Parathyroid adenoma (tissue), 2 donors: ENCODE data around the gene C18orf63.
A peak's percentile ranks its signal among the peaks of the same experiment; 100 is the strongest.
"Not testable (repeated sequence)": the region's sequence is repeated elsewhere in the genome, so short reads cannot be mapped to it uniquely, and the experiment has no call there.

ENCODE experiments used
- H2AFZ ChIP-seq: fragments of 300-600 bp; sonication (generic); one replicate; pipeline ENCODE4 v1.7.0; 2017; ENCODE audit warnings: antibody characterized with exemption, mild to moderate bottlenecking
- H3K27ac ChIP-seq: fragments of 300-600 bp; sonication (generic); one replicate; pipeline ENCODE4 v1.7.0; 2017
- H3K27me3 ChIP-seq: fragments of 300-600 bp; sonication (generic); one replicate; pipeline ENCODE4 v1.7.0; 2017; ENCODE audit warnings: low read length; ENCODE audit not compliant: control insufficient read depth, insufficient read depth
- H3K36me3 ChIP-seq: fragments of 300-600 bp; sonication (generic); one replicate; pipeline ENCODE4 v1.7.0; 2017; ENCODE audit warnings: low read length; ENCODE audit not compliant: control insufficient read depth, insufficient read depth
- H3K4me1 ChIP-seq: fragments of 300-600 bp; sonication (generic); one replicate; pipeline ENCODE4 v1.7.0; 2017; ENCODE audit warnings: control low read depth
- H3K4me2 ChIP-seq: fragments of 300-600 bp; sonication (generic); one replicate; pipeline ENCODE4 v1.7.0; 2017; ENCODE audit warnings: low read length
- H3K4me3 ChIP-seq: fragments of 300-600 bp; sonication (generic); one replicate; pipeline ENCODE4 v1.7.0; 2017; ENCODE audit warnings: low read depth, low read length
- H3K79me2 ChIP-seq: fragments of 300-600 bp; sonication (generic); one replicate; pipeline ENCODE4 v1.7.0; 2017; ENCODE audit warnings: control low read depth
- H3K9ac ChIP-seq: fragments of 300-600 bp; sonication (generic); one replicate; pipeline ENCODE4 v1.7.0; 2017; ENCODE audit warnings: mild to moderate bottlenecking
- H3K9me3 ChIP-seq: fragments of 300-600 bp; sonication (generic); one replicate; pipeline ENCODE4 v1.7.0; 2017; ENCODE audit warnings: low read length; ENCODE audit not compliant: control insufficient read depth
- TF ChIP-seq, protein P1 (sequence below): fragments of 300-600 bp; sonication (generic); IDR thresholded peaks from one replicate; pipeline ENCODE4 v1.7.0; 2017; ENCODE audit warnings: antibody characterized with exemption, mild to moderate bottlenecking
- donor health status: primary hyperparathyroidism.

Gene C18orf63

DNA sequence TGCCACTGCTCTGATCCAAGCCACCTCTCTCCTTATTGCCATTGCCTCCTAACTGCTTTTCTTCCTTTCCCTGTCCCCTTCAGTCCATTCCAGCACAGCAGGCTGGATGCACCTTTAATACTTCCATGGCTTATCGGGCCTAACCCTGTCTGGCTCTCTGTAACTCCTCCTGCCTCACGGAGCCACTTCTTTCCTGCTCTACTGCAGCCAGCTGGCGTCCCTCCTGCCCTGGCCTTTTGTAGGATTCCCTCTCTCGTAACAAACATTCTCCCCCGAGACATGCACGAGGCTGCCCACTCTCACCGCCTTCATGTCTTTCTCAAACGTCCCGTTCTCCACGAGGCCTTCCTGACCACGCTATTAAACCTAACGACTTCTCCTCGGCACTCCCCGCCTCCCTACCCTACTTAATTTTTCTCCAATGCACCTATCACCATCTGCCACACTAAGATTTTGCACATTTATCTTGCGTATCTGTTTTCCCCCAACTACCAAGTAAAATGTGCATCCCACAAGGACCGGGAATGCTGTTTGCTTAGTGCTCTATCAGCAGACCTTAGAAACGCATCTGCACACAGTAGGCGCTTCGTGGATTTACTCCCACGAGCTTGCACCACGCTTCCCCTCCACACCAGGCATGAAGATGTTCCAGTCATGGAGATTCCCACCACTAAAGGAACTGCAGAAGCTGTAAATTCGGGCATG lies 728 bp upstream of the C18orf63 start:
- Histone ChIP-seq H3K27ac (no peak overlapping the region), H3K79me2 (no peaks in the 10 kb centered on the region), H3K27me3 (no peaks in the 10 kb centered on the region), H2AFZ (no peak overlapping the region), H3K9me3 (no peaks in the 10 kb centered on the region), H3K4me2 (no peak overlapping the region), H3K36me3 (no peaks in the 10 kb centered on the region), H3K4me1 (peaks cover 24% of the 10 kb centered on the region), H3K4me3 (no peak overlapping the region), H3K9ac (no peak overlapping the region)
- TF ChIP-seq, protein P1, sequence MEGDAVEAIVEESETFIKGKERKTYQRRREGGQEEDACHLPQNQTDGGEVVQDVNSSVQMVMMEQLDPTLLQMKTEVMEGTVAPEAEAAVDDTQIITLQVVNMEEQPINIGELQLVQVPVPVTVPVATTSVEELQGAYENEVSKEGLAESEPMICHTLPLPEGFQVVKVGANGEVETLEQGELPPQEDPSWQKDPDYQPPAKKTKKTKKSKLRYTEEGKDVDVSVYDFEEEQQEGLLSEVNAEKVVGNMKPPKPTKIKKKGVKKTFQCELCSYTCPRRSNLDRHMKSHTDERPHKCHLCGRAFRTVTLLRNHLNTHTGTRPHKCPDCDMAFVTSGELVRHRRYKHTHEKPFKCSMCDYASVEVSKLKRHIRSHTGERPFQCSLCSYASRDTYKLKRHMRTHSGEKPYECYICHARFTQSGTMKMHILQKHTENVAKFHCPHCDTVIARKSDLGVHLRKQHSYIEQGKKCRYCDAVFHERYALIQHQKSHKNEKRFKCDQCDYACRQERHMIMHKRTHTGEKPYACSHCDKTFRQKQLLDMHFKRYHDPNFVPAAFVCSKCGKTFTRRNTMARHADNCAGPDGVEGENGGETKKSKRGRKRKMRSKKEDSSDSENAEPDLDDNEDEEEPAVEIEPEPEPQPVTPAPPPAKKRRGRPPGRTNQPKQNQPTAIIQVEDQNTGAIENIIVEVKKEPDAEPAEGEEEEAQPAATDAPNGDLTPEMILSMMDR: no peak

GRCh38 chr18:74316257-74317170 lies 875 bp downstream of the C18orf63 start:
- TF ChIP-seq, protein P1: no peak
- H3K27ac ChIP-seq: no peak overlapping the region
- H3K4me2 ChIP-seq: no peak overlapping the region

DNA sequence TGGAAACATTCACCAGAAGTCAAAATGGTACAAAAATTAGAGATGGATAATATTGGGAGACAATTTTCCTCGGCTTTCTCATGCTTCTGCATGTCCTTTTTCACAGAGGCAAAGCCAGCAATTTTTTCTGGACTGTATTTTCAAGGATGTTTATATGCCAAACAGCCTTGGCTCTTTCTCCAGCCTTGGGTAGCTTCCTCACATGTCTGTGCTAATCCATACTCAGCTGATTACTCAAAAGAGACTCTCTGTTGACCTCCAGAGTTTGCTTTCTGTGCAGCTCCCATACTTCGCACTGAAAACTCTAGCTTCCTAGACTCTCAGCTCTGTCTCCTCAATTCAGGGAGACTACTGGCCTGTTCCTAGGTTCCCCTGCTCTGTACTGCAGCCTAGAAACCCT lies 10.6 kb downstream of the C18orf63 start:
- no peak overlapping the region for H3K9ac ChIP-seq
- H3K4me3 ChIP-seq: no peak overlapping the region
- TF ChIP-seq, protein P1: no peak
- H3K9me3 ChIP-seq: no peaks in the 10 kb centered on the region
- H3K27ac ChIP-seq: no peak overlapping the region
- no peaks in the 10 kb centered on the region for H3K79me2 ChIP-seq
- no peaks in the 10 kb centered on the region for H3K27me3 ChIP-seq
- H3K4me1 ChIP-seq: no peaks in the 10 kb centered on the region
- H3K36me3 ChIP-seq: no peaks in the 10 kb centered on the region
- H3K4me2 ChIP-seq: no peak overlapping the region
- H2AFZ ChIP-seq: peak overlapping the region; percentile 13

More at GRCh38 chr18:74316257-74317170, 875 bp downstream of the C18orf63 start:
- Histone ChIP-seq H3K9me3 (no peaks in the 10 kb centered on the region), H3K27me3 (no peaks in the 10 kb centered on the region), H3K4me1 (peaks cover 10% of the 10 kb centered on the region), H3K4me3 (no peak overlapping the region), H3K36me3 (no peaks in the 10 kb centered on the region), H3K9ac (no peak overlapping the region), H3K79me2 (no peaks in the 10 kb centered on the region), H2AFZ (peak overlapping the region; percentile 41)

DNA sequence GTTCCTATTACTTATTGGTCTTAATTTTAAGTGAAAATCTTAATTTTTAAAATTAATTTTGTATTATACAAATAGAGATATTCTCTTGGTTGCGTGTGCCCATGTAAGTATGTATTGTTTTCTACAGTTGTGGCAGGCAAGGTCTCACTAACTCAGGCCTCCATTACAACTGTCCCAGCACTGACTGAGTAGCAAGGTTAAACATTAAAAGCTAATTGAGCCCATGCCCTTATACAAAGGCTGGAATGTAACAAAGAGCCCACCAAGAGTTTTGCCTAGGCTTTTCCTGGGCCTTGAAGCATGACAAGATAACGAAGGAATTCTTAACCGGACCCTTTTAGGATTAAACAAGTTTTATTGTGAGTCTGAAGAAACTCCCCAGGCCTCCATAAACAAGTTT lies 11.2 kb downstream of the C18orf63 start:
- not testable (repeated sequence) for H3K79me2 ChIP-seq, H3K27ac ChIP-seq, H3K27me3 ChIP-seq, H3K36me3 ChIP-seq, H3K9ac ChIP-seq, H3K9me3 ChIP-seq, H3K4me3 ChIP-seq, H3K4me1 ChIP-seq, H3K4me2 ChIP-seq, H2AFZ ChIP-seq

- TF ChIP-seq, protein P1: no peak
- Histone ChIP-seq H3K4me1 (no peaks in the 10 kb centered on the region), H3K9ac (no peak overlapping the region), H3K36me3 (no peaks in the 10 kb centered on the region), H2AFZ (no peak overlapping the region), H3K27ac (no peak overlapping the region), H3K9me3 (no peaks in the 10 kb centered on the region), H3K79me2 (no peaks in the 10 kb centered on the region), H3K4me2 (no peak overlapping the region), H3K27me3 (no peaks in the 10 kb centered on the region), H3K4me3 (no peak overlapping the region)
Measured at GRCh38 chr18:74328206-74328605, 12.6 kb downstream of the C18orf63 start.
